Activated B cell treated with CpG ODN at 0.5 μM for 24 hours (primary cell): ENCODE results near the gene DPH7. TPM values are rescaled to one million over a fixed set of nuclear protein-coding genes. Genes with fewer than 3 reads are reported as not detected.
"Not testable (repeated sequence)": the region's sequence is repeated elsewhere in the genome, so short reads cannot be mapped to it uniquely, and the experiment has no call there.

ENCODE experiments used
- ATAC-seq: fragments of 200-7000 bp; cut with Tn5 transposase; one replicate; pipeline ENCODE4 v1.10.0; 2021; ENCODE audit warnings: low read depth, mild to moderate bottlenecking, moderate library complexity
- CTCF ChIA-PET: fragments of 350-600 bp; sonication (Branson Sonifier 250); formaldehyde crosslinking; loops from one replicate; lab custom pipeline; 2021; ENCODE audit warnings: antibody characterized with exemption; lab: Charles Lee
- POLR2A ChIA-PET: fragments of 350-600 bp; sonication (Branson Sonifier 250); formaldehyde crosslinking; loops from one replicate; lab custom pipeline; 2021; ENCODE audit warnings: antibody characterized with exemption; lab: Charles Lee
- DNase-seq: peaks from one replicate; pipeline ENCODE4 v3.0.0; 2022
- H3K27ac Mint-ChIP-seq: one replicate; pipeline ENCODE4 v1.8.0; 2020; ENCODE audit warnings: mixed read lengths
- H3K27me3 Mint-ChIP-seq: one replicate; pipeline ENCODE4 v1.8.0; 2021; ENCODE audit warnings: mixed read lengths
- H3K36me3 Mint-ChIP-seq: one replicate; pipeline ENCODE4 v1.8.0; 2021; ENCODE audit warnings: low read depth, mixed read lengths
- H3K4me1 Mint-ChIP-seq: one replicate; pipeline ENCODE4 v1.8.0; 2021; ENCODE audit warnings: mixed read lengths
- H3K4me3 Mint-ChIP-seq: one replicate; pipeline ENCODE4 v1.8.0; 2020; ENCODE audit warnings: mild to moderate bottlenecking, mixed read lengths
- H3K9me3 Mint-ChIP-seq: one replicate; pipeline ENCODE4 v1.8.0; 2020; ENCODE audit warnings: mixed read lengths
- intact Hi-C: fragments of 100-400 bp; cut with micrococcal nuclease; formaldehyde crosslinking; loops from one replicate; pipeline ENCODE4 v1.15.1; 2024
- total RNA-seq: library from RNA; stranded (reverse); gene quantifications from 2 replicates; pipeline ENCODE4 v1.2.3, GENCODE V29; 2022
- TF ChIP-seq, protein P1 (sequence below): fragments of 200-600 bp; IDR thresholded peaks from one replicate; pipeline ENCODE4 v1.8.0; 2022; ENCODE audit warnings: antibody characterized with exemption, mild to moderate bottlenecking

The DPH7 gene
- 39.4 and 43.0 TPM in 2 replicates for total RNA-seq

DNA sequence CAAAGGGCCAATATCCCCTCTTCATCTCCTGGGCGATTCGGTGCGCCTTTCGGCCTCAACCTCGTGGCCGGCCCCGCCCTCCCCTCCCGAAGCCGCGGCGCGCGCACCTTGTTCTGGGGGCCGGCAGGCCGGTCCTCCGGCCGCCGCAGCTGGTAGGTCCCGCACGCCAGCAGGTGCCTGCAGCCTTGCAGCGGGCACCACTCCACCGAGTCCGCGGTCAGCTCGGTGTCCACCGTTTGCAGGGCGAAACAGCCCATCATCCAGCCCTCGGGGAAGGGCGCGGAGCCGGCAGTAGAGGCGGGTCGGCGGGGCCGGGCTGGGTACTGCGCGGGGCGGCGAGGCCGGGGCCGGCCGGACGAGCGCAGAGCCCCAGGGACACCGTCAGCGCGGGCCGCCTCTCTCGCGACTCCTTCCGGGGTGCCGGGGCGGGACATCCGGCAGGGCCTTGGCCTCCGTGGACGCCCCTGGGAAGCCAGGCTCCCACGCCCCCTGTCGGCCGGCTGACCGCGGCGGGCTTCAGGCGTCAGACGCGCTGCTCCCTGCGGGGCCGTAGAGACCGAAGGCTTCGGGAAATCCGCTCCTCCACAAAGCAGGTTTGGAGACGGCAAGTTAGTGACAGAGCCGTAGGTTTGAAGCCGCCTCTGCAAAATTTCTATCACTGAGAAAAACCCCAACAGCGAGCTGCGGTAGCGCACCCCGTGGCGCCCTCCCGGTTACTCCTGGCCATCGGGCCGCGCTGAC, at the start of gene DPH7:
Gene DPH7, minus strand, starts transcription at position 408 of the 741 bp plus-strand sequence. Its CDS starts 148 bp downstream, at position 260.
- ATAC-seq (peak; percentile 97), DNase-seq (peak; percentile 98)
- no peaks in the 10 kb centered on the region for H3K27me3 Mint-ChIP-seq
- H3K9me3 Mint-ChIP-seq: no peaks in the 10 kb centered on the region
- peaks cover 41% of the 10 kb centered on the region for H3K4me1 Mint-ChIP-seq
- H3K4me3 Mint-ChIP-seq: peak within 1 kb of the TSS; percentile 82
- H3K36me3 Mint-ChIP-seq: peaks cover 49% of the 10 kb centered on the region
- intact Hi-C loops: loop anchor here (1.0 to 2.0 kb wide), 3 partner anchors 27 to 40 kb away; partner anchors contain the start of genes ARRDC1, MRPL41 and PNPLA7
- ChIA-PET CTCF (interaction anchor here (0.8 to 1.7 kb wide), 7 partner anchors 10 to 44 kb away, joined by 3 to 6 read pairs (median 4); partner anchors contain the start of genes MRPL41 and ZMYND19), POLR2A (interaction anchor here (0.8 to 2.0 kb wide), 5 partner anchors 12 to 29 kb away, joined by 3 to 9 read pairs (median 6); partner anchors contain the start of genes ARRDC1, MRPL41 and ZMYND19)
- TF ChIP-seq, protein P1, sequence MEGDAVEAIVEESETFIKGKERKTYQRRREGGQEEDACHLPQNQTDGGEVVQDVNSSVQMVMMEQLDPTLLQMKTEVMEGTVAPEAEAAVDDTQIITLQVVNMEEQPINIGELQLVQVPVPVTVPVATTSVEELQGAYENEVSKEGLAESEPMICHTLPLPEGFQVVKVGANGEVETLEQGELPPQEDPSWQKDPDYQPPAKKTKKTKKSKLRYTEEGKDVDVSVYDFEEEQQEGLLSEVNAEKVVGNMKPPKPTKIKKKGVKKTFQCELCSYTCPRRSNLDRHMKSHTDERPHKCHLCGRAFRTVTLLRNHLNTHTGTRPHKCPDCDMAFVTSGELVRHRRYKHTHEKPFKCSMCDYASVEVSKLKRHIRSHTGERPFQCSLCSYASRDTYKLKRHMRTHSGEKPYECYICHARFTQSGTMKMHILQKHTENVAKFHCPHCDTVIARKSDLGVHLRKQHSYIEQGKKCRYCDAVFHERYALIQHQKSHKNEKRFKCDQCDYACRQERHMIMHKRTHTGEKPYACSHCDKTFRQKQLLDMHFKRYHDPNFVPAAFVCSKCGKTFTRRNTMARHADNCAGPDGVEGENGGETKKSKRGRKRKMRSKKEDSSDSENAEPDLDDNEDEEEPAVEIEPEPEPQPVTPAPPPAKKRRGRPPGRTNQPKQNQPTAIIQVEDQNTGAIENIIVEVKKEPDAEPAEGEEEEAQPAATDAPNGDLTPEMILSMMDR: peak; percentile 59
- H3K27ac Mint-ChIP-seq: peak within 1 kb of the TSS; percentile 35

DNA sequence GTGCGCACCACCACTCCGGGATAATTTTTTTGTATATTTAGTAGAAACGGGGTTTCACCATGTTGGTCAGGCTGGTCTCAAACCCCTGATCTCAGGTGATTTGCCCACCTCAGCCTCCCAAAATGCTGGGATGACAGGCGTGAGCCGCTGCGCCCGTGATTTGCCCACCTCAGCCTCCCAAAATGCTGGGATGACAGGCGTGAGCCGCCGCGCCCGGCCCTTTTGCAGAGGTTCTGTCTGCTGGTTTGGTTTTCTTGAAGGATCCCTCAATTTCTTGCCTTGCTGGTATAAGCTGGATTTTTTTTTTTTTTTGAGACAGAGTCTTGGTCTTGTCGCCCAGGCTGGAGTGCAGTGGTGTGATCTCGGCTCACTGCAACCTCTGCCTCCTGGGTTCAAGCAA, 48.7 kb upstream of the DPH7 start:
- H3K4me3 Mint-ChIP-seq, H3K27me3 Mint-ChIP-seq, ATAC-seq, intact Hi-C loops, DNase-seq, H3K9me3 Mint-ChIP-seq, H3K27ac Mint-ChIP-seq: not testable (repeated sequence)
- Mint-ChIP-seq H3K36me3 (peaks cover 13% of the 10 kb centered on the region), H3K4me1 (peaks cover 63% of the 10 kb centered on the region)
- ChIA-PET POLR2A (interaction anchor here (4.2 kb wide), 1 partner anchor 8 kb away, joined by 30 read pairs; the partner anchor contains the start of gene EHMT1), CTCF (interaction anchor here (1.5 kb wide), 1 partner anchor 39 kb away, joined by 3 read pairs; no protein-coding TSS in a partner anchor)

DNA sequence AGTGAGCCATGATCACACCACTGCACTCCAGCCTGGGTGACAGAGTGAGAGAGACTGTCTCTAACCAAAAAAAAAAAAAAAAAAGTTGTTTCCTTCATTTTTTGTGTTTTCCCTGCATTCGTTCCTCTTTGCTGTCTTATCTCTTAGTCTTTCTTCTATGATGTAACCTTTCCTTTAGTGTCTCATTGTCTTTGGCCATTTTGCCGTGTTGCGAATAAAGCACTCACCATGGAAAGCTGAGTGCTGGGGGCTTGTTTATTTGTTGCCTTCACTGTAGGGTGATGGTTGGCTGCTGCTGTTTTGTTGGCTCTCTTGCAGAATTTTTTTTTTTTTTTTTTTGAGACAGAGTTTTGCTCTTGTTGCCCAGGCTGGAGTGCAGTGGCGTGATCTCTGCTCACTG, 47.7 kb upstream of the DPH7 start:
- peaks cover 59% of the 10 kb centered on the region for H3K4me1 Mint-ChIP-seq
- no peak overlapping the region for H3K4me3 Mint-ChIP-seq
- ChIA-PET POLR2A (interaction anchor here (4.2 kb wide), 1 partner anchor 7 kb away, joined by 30 read pairs; the partner anchor contains the start of gene EHMT1), CTCF (interaction anchor here (0.7 to 1.5 kb wide), 2 partner anchors 14 to 40 kb away, joined by 3 read pairs; no protein-coding TSS in a partner anchor)
- no peaks in the 10 kb centered on the region for H3K27me3 Mint-ChIP-seq
- no peak overlapping the region for H3K27ac Mint-ChIP-seq
- ATAC-seq (no peak), DNase-seq (no peak)
- peaks cover 17% of the 10 kb centered on the region for H3K36me3 Mint-ChIP-seq
- TF ChIP-seq, protein P1: no peak
- intact Hi-C loops: no loop called here
- H3K9me3 Mint-ChIP-seq: no peaks in the 10 kb centered on the region

DNA sequence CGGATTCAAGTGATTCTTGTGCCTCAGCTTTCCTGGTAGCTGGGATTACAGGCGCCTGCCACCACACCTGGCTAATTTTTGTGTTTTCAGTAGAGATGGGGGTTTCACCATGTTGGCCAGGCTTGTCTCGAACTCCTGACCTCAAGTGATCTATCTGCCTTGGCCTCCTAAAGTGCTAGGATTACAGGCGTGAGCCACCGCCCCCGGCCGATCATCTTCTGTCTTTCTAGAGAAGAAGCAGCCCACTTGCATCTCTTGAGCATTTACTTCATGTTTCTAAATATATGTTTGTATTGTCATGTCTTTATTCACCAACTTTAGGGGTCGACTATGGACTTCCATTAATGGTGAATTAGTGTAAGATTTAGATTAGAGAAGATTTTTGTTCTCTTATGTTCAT, 43.5 kb upstream of the DPH7 start:
- H3K4me1 Mint-ChIP-seq: peaks cover 54% of the 10 kb centered on the region
- H3K27ac Mint-ChIP-seq, CTCF ChIA-PET, intact Hi-C loops, H3K4me3 Mint-ChIP-seq, ATAC-seq, H3K27me3 Mint-ChIP-seq, DNase-seq, H3K9me3 Mint-ChIP-seq: not testable (repeated sequence)
- POLR2A ChIA-PET: interaction anchor here (0.6 kb wide), 2 partner anchors 8 to 61 kb away, joined by 3 read pairs; no protein-coding TSS in a partner anchor
- H3K36me3 Mint-ChIP-seq: peaks cover 19% of the 10 kb centered on the region

DNA sequence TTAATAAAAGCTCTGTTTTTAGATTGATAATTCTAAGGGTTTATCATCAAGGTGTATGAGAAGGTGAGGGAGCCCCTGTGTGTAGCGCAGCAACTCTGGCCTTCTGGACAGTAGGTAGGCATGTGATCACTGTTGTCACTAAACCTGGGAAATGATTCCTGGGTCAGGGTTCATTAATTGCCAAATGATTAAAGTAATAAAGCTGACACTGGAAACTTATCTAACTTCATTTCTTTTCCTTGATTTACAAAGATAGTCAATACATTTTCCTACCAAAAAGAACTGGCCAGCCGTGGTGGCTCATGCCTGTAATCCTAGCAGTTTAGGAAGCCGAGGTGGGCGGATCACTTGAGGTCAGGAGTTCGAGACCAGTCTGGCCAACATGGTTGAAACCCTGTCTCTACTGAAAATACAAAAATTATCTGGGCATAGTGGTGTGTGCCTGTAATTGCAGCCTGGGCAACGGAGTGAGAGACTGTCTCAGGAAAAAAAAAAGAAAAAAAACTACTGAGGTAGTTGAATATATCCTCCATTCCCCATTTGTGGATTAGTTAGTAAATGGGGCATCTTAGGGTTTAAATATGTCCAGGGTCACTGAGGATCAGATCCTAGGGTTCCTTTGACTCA, 42.5 kb upstream of the DPH7 start:
- intact Hi-C loops: no loop called here
- DNase-seq (no peak), ATAC-seq (no peak)
- Mint-ChIP-seq H3K27ac (peak overlapping the region; percentile 4), H3K4me3 (peak overlapping the region; percentile 44), H3K4me1 (peaks cover 56% of the 10 kb centered on the region), H3K27me3 (no peaks in the 10 kb centered on the region), H3K9me3 (no peaks in the 10 kb centered on the region), H3K36me3 (peaks cover 19% of the 10 kb centered on the region)
- ChIA-PET CTCF (no interaction called here), POLR2A (interaction anchor here (0.6 to 1.0 kb wide), 2 partner anchors 7 to 14 kb away, joined by 3 to 7 read pairs; no protein-coding TSS in a partner anchor)
- TF ChIP-seq, protein P1: no peak
